Right lobe of liver (tissue), 6 donors: ENCODE measurements around the gene SLC35D1. TPM values are rescaled to one million over a fixed set of nuclear protein-coding genes. Genes with fewer than 3 reads are reported as not detected.

Experiments used
- ATAC-seq, 4 donors: fragments of 200-7000 bp; cut with Tn5 transposase; one replicate each; pipeline ENCODE4 v1.9.1; 2020; ENCODE audit warnings: mild to moderate bottlenecking in 4 of 4, moderate library complexity in 4 of 4
- DNase-seq, 3 donors: peaks; one replicate each; pipeline ENCODE4 v3.0.0-alpha.2; 2020
- H3K27ac ChIP-seq, 3 donors: fragments of 200-600 bp; one replicate each; pipeline ENCODE4 v1.8.0; 2022
- H3K27me3 ChIP-seq, 2 donors: fragments of 200-600 bp; one replicate each; pipeline ENCODE4 v1.8.0; 2022
- H3K36me3 ChIP-seq, 4 donors: fragments of 200-600 bp; sonication (generic) in 1 of 4; one replicate each; pipeline versions ENCODE4 v1.5.1 to v1.8.0; 2017 to 2022; ENCODE audit warnings: control low read depth in 1 of 4
- H3K4me1 ChIP-seq, 4 donors: fragments of 200-600 bp; sonication (generic) in 1 of 4; one replicate each; pipeline versions ENCODE4 v1.5.1 to v1.8.0; 2017 to 2022; ENCODE audit warnings: control low read depth in 1 of 4
- H3K4me3 ChIP-seq, 3 donors: fragments of 200-600 bp; one replicate each; pipeline ENCODE4 v1.8.0; 2022
- H3K9me3 ChIP-seq, 4 donors: fragments of 200-600 bp; sonication (generic) in 1 of 4; one replicate each; pipeline versions ENCODE4 v1.5.1 to v1.8.0; 2017 to 2022; ENCODE audit warnings: control low read depth in 1 of 4
- POLR2A ChIP-seq: fragments of 450-650 bp; IDR thresholded peaks from one replicate; pipeline ENCODE4 v1.6.1; 2017; ENCODE audit warnings: antibody characterized with exemption, mild to moderate bottlenecking
- WGBS: methylation state at CpG from one replicate; pipeline ENCODE4 v1.1.6; 2018; ENCODE audit warnings: low coverage, low lambda C conversion rate; ENCODE audit not compliant: insufficient coverage; ENCODE audit errors: missing lambda C conversion rate; 5-methylcytosine and 5-hydroxymethylcytosine counted together
- intact Hi-C, 2 donors: fragments of 100-400 bp; cut with DNase I; formaldehyde crosslinking; loops; one replicate each; pipeline versions ENCODE4 v1.11.2 to v1.14.1; 2022
- total RNA-seq, 6 experiments: library from RNA; depleted of rRNA in 2 of 6; stranded (reverse); fragments of >200 nt in 2 of 6; fragmentation: NEBNext Ultra II Directional in 3 of 6; extraction: Animal tissue kit (Norgen Biotek cat#: 25700) in 3 of 6; gene quantifications; one replicate each; pipeline versions ENCODE4 v1.1.0 to v1.2.4, GENCODE V29; 2016 to 2023
- TF ChIP-seq, protein P1 (sequence below), 4 donors: fragments of 200-600 bp in 3 of 4; fragments of 450-650 bp in 1 of 4; IDR thresholded peaks; one replicate each; pipeline versions ENCODE4 v1.5.1 to v1.8.0; 2016 to 2022; ENCODE audit warnings: antibody characterized with exemption in 4 of 4, mild to moderate bottlenecking in 2 of 4
- donor health status: DM: no; HTN: yes; CAD: no.
- donor health status: DM: no; HTN: no; CAD: no.
- donor health status: DM: no; HTN: no; CAD: no.
- donor health status: DM: no; HTN: yes; CAD: no.
- donor health status: DM: no; HTN: yes; CAD: no.

The SLC35D1 gene
- total RNA-seq, 6 experiments from 2014 or later, result 36.9 to 70.7 (median 52.0) TPM

DNA sequence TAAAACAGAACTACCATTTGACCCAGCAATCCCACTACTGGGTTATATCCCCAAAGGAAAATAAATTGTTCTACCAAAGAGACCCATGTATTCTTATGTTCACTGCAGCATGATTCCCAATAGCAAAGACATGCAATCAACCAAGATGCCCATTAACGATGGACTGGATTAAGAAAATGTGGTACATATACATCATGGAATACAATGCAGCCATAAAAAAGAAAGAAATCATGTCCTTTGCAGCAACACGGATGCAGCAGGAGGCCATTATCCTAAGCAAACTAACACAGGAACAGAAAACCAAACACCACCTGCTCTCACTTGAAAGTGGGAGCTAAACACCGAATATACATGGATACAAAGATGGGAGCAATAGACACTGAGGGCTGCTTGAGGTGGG lies 44.2 kb downstream of the SLC35D1 start:
- H3K9me3 ChIP-seq, result no peaks in the 10 kb centered on the region
- TF ChIP-seq POLR2A, result no peak
- TF ChIP-seq, protein P1, sequence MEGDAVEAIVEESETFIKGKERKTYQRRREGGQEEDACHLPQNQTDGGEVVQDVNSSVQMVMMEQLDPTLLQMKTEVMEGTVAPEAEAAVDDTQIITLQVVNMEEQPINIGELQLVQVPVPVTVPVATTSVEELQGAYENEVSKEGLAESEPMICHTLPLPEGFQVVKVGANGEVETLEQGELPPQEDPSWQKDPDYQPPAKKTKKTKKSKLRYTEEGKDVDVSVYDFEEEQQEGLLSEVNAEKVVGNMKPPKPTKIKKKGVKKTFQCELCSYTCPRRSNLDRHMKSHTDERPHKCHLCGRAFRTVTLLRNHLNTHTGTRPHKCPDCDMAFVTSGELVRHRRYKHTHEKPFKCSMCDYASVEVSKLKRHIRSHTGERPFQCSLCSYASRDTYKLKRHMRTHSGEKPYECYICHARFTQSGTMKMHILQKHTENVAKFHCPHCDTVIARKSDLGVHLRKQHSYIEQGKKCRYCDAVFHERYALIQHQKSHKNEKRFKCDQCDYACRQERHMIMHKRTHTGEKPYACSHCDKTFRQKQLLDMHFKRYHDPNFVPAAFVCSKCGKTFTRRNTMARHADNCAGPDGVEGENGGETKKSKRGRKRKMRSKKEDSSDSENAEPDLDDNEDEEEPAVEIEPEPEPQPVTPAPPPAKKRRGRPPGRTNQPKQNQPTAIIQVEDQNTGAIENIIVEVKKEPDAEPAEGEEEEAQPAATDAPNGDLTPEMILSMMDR (IDR thresholded peaks at IDR 0.05), result no peak
- no peaks in the 10 kb centered on the region for H3K4me1 ChIP-seq
- intact Hi-C loops, result loop anchor here in 1 of 2 donors (10.0 kb wide), 1 partner anchor 55 kb away; no protein-coding TSS in a partner anchor
- H3K27ac ChIP-seq, result no peak overlapping the region
- no peak for ATAC-seq
- DNase-seq, result no peak
- H3K27me3 ChIP-seq, result no peaks in the 10 kb centered on the region
- no peak overlapping the region for H3K4me3 ChIP-seq
- peaks cover 0 to 24% (median 0%) of the 10 kb centered on the region in 4 donors for H3K36me3 ChIP-seq
- 94% methylated on average over 3 of the region's 3 CpGs for WGBS

DNA sequence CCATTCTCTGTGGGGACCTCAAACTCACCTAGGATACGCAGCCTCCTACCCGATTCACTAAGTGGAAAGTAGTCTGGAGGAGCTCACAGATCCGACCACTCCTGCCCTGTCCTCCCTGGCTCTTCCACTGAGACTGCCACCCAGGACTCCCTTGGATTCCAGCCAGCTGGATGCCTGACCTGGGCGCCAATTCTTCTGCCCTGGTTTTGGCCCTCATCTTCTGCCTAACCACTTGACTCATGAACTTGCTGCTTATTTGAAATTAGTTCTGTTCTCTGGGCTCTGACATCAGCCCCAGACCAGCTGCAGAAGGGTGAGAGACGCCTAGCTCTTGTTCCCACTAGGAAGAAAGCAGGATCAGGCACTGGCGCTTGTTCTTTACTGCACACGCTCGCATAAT lies 48.9 kb downstream of the SLC35D1 start:
- peak in 3 of 4 donors; percentile 38 to 58 (median 50) for ATAC-seq
- Histone ChIP-seq H3K36me3 (peaks cover 0 to 44% (median 6%) of the 10 kb centered on the region in 4 donors), H3K9me3 (no peaks in the 10 kb centered on the region), H3K27ac (no peak overlapping the region), H3K27me3 (no peaks in the 10 kb centered on the region), H3K4me1 (no peaks in the 10 kb centered on the region), H3K4me3 (no peak overlapping the region)
- TF ChIP-seq, protein P1 (IDR thresholded peaks at IDR 0.05), result no peak
- no peak for TF ChIP-seq POLR2A
- peak in 1 of 3 donors; percentile 56 for DNase-seq
- WGBS, result 84% methylated on average over 4 of the region's 8 CpGs
- intact Hi-C loops, result loop anchor here in 1 of 2 donors (10.0 kb wide), 1 partner anchor 60 kb away; no protein-coding TSS in a partner anchor

DNA sequence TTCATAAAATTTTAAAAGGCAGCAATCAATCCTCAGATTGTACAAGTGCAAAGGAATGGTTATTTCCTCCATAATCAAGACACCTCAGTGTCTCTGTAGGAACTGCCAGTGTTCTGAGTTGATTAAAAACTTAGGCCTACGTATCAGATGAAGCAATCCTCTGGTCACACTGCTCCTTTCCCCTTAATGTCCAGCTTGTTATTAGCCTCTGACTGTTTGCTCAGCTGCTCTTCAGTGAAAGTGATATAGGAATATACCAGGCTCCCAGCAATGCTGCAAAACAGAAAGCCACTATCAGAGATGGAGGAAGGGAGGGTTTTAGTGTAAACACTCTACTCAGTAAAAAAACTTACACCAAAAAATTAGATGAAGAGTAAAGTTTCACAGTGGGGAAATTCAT lies 49.8 kb downstream of the SLC35D1 start:
- H3K4me3 ChIP-seq, result no peak overlapping the region
- intact Hi-C loops, result loop anchor here in 1 of 2 donors (10.0 kb wide), 1 partner anchor 61 kb away; no protein-coding TSS in a partner anchor
- ATAC-seq, result no peak
- H3K27ac ChIP-seq, result no peak overlapping the region
- TF ChIP-seq, protein P1 (IDR thresholded peaks at IDR 0.05), result no peak
- TF ChIP-seq POLR2A, result no peak
- WGBS, result 29% methylated on average over 1 of the region's 1 CpG
- H3K27me3 ChIP-seq, result no peaks in the 10 kb centered on the region
- H3K36me3 ChIP-seq, result peaks cover 0 to 36% (median 6%) of the 10 kb centered on the region in 4 donors
- H3K4me1 ChIP-seq, result no peaks in the 10 kb centered on the region
- no peak for DNase-seq
- no peaks in the 10 kb centered on the region for H3K9me3 ChIP-seq

DNA sequence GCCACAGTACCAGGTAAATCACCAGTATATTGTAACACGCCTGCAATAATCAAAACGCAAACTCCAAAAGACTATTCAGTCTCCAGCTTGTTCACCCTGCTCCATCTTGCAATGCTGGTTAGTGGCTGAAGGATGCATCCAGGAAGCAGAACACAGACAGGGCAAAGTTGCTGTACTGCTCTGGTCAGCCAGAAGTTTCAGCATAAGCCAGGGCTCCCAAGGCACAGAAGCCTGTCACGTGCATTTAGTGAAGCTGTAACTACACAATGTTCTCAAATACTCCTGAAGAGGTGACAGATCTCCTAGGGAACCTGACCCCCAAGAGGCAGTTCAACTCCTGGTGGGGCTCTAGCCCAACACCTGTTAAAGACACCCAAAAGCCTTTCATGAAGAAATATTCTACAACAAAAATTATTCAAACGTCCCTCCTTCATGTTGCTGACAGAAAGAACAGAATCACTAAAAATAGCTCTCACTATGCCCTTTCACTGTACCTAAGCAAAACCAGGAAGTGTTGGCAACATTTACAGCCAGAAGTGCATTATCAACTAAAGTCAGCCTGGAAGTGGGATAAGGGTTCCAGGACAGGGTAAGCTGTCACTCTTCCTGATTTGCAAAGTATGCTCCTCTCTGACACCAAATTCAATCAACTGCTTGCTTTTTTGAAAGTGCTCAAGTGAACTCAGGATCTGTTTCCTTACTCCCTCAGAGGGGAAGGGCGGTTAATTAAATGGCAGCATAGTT lies 52.1 kb downstream of the SLC35D1 start:
- no peaks in the 10 kb centered on the region for H3K27me3 ChIP-seq
- no peaks in the 10 kb centered on the region for H3K9me3 ChIP-seq
- ATAC-seq, result peak in 2 of 4 donors; percentile 13 to 23
- no peak overlapping the region for H3K4me3 ChIP-seq
- 55% methylated on average over 2 of the region's 5 CpGs for WGBS
- no peaks in the 10 kb centered on the region for H3K4me1 ChIP-seq
- peaks cover 0 to 32% (median 11%) of the 10 kb centered on the region in 4 donors for H3K36me3 ChIP-seq
- intact Hi-C loops, result loop anchor here in 1 of 2 donors (10.0 kb wide), 1 partner anchor 63 kb away; no protein-coding TSS in a partner anchor
- DNase-seq, result no peak
- TF ChIP-seq POLR2A, result no peak
- H3K27ac ChIP-seq, result no peak overlapping the region
